Ovary (tissue), 3 donors: ENCODE results near the gene FLT3LG.

Source experiments
- EP300 ChIP-seq: sonication (generic); formaldehyde crosslinking; IDR thresholded peaks from one replicate; pipeline ENCODE4 v1.6.1; 2017; ENCODE audit warnings: antibody characterized with exemption
- POLR2A ChIP-seq: fragments of 450-650 bp; IDR thresholded peaks from one replicate; pipeline ENCODE4 v1.6.1; 2017; ENCODE audit warnings: antibody characterized with exemption, mild to moderate bottlenecking, moderate library complexity
- TF ChIP-seq, protein P1 (sequence below), 3 donors: fragments of 450-650 bp in 2 of 3; fragments of 200-600 bp in 1 of 3; IDR thresholded peaks; one replicate each; pipeline versions ENCODE4 v1.5.1 to v1.8.0; 2016 to 2022; ENCODE audit warnings: antibody characterized with exemption in 3 of 3, mild to moderate bottlenecking in 1 of 3
- donor health status: DM: no; HTN: no; CAD: no.

DNA sequence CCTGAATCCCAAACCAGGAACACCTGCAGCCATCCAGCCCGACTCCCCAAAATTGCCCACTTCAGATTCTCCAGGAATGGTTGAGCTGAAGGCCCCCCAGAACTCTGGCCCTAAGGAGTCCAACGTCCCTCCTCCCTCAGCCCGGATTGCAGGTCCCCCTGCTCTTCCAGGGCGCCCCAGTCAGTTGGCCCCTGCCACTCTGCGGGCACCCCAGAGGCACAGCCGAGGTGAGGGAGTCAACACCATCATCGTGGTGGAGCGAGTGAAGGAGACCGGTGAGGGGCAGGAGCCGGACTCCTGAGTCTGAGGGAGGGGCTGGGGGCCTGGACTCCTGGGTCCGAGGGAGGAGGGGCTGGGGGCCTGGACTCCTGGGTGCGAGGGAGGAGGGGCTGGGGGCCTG, 46.7 kb upstream of the FLT3LG start:
- TF ChIP-seq, protein P1, sequence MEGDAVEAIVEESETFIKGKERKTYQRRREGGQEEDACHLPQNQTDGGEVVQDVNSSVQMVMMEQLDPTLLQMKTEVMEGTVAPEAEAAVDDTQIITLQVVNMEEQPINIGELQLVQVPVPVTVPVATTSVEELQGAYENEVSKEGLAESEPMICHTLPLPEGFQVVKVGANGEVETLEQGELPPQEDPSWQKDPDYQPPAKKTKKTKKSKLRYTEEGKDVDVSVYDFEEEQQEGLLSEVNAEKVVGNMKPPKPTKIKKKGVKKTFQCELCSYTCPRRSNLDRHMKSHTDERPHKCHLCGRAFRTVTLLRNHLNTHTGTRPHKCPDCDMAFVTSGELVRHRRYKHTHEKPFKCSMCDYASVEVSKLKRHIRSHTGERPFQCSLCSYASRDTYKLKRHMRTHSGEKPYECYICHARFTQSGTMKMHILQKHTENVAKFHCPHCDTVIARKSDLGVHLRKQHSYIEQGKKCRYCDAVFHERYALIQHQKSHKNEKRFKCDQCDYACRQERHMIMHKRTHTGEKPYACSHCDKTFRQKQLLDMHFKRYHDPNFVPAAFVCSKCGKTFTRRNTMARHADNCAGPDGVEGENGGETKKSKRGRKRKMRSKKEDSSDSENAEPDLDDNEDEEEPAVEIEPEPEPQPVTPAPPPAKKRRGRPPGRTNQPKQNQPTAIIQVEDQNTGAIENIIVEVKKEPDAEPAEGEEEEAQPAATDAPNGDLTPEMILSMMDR (IDR thresholded peaks at IDR 0.05): no peak
- TF ChIP-seq EP300 (no peak), POLR2A (no peak)
